K562 (cell line): ENCODE data around the gene DNAJC18. TPM values are rescaled to one million over a fixed set of nuclear protein-coding genes. Genes with fewer than 3 reads are reported as not detected.
A peak's percentile ranks its signal among the peaks of the same experiment; 100 is the strongest.

Source experiments
- ATAC-seq: fragments of 200-7000 bp; cut with Tn5 transposase; 3 replicates; pipeline ENCODE4 v1.9.1; 2020; ENCODE audit warnings: moderate library complexity
- BruUV-seq: library from RNA; stranded (reverse); fragments of 400-500 nt; replicated peaks from 2 replicates; lab custom pipeline; 2021; lab: Mats Ljungman, UMichigan
- CTCF ChIA-PET: fragments of 300-600 bp; formaldehyde crosslinking; extraction: SDS; loops from one replicate; lab custom pipeline; 2021; ENCODE audit warnings: low intra/inter-chr PET ratio; lab: Yijun Ruan, JAX
- POLR2A ChIA-PET: fragments of 300-600, 350-650 bp; sonication (Branson Sonifier 250); formaldehyde crosslinking; extraction: SDS; loops from one replicate; lab custom pipeline; 2021; ENCODE audit warnings: antibody characterized with exemption, inconsistent platforms; lab: Yijun Ruan, JAX
- DNase-seq, 4 experiments: peaks; one replicate each; pipeline versions ENCODE4 v3.0.0 to v3.0.0-alpha.2; 2011 to 2018; ENCODE audit warnings: low spot score in 3 of 4, mixed read lengths in 3 of 4; ENCODE audit errors: extremely low read depth in 1 of 4
- FAIRE-seq: peaks from 2 replicates; lab custom pipeline; 2011; peaks lifted over from hg19 to GRCh38; lab: Jason Lieb, UNC
- H2AFZ ChIP-seq: 2 replicates; pipeline ENCODE4 v1.6.0; 2011; ENCODE audit warnings: low read depth, low read length, control low read depth, inconsistent platforms
- H3K27ac ChIP-seq: fragments of 200-600 bp; 3 replicates; pipeline ENCODE4 v1.8.0; 2011; ENCODE audit warnings: low read depth, mild to moderate bottlenecking, control low read depth, inconsistent platforms, low read length, moderate library complexity, mixed read lengths; ENCODE audit errors: extremely low read depth
- H3K27me3 ChIP-seq, 2 experiments: fragments of 300-600 bp in 1 of 2; 2 replicates in 1 of 2; 3 replicates in 1 of 2; pipeline versions ENCODE4 v1.6.0 to v1.8.0; 2011; ENCODE audit warnings: inconsistent platforms in 2 of 2, low read length in 2 of 2, mild to moderate bottlenecking in 1 of 2, mixed read lengths in 1 of 2, moderate library complexity in 1 of 2; ENCODE audit not compliant: control insufficient read depth in 2 of 2, insufficient read depth in 2 of 2
- H3K36me3 ChIP-seq: fragments of 300-600 bp; 3 replicates; pipeline ENCODE4 v1.8.0; 2011; ENCODE audit warnings: mild to moderate bottlenecking, low read length, inconsistent platforms; ENCODE audit not compliant: control insufficient read depth, insufficient read depth
- H3K4me1 ChIP-seq, 2 experiments: fragments of 200-600 bp in 1 of 2; replicated peaks in 1 of 2; 2 replicates in 1 of 2; 3 replicates in 1 of 2; pipeline versions ENCODE4 v1.5.1 to v1.8.0; 2011; ENCODE audit warnings: inconsistent platforms in 2 of 2, low read length in 2 of 2, mild to moderate bottlenecking in 1 of 2, mixed read lengths in 1 of 2, moderate library complexity in 1 of 2; ENCODE audit not compliant: control insufficient read depth in 2 of 2, insufficient read depth in 2 of 2
- H3K4me2 ChIP-seq: 2 replicates; pipeline ENCODE4 v1.6.1; 2011; ENCODE audit warnings: low read length, control low read depth, inconsistent platforms, mixed read lengths; ENCODE audit not compliant: insufficient read depth
- H3K4me3 ChIP-seq: fragments of 200-600 bp; sonication (generic), shearing (Covaris generic); 2 replicates; pipeline ENCODE4 v1.5.1; 2016; ENCODE audit warnings: control low read depth, inconsistent platforms
- H3K79me2 ChIP-seq: fragments of 200-600 bp; 3 replicates; pipeline ENCODE4 v1.8.0; 2011; ENCODE audit warnings: low read length, inconsistent platforms; ENCODE audit not compliant: control insufficient read depth, insufficient read depth
- H3K9ac ChIP-seq, 2 experiments: 2 replicates each; pipeline versions ENCODE4 v1.6.0 to v1.6.1; 2011; ENCODE audit warnings: low read depth in 2 of 2, low read length in 2 of 2, control low read depth in 1 of 2, inconsistent platforms in 1 of 2, mild to moderate bottlenecking in 1 of 2, mixed read lengths in 1 of 2; ENCODE audit not compliant: insufficient read depth in 1 of 2
- H3K9me1 ChIP-seq: one replicate; pipeline ENCODE4 v1.6.0; 2011; ENCODE audit warnings: inconsistent platforms, mild to moderate bottlenecking, low read length, moderate library complexity; ENCODE audit not compliant: control insufficient read depth, insufficient read depth
- H3K9me3 ChIP-seq: replicated peaks from 2 replicates; pipeline ENCODE4 v1.5.1; 2011; ENCODE audit warnings: low read depth, low read length, inconsistent platforms; ENCODE audit not compliant: control insufficient read depth, insufficient read depth
- H4K20me1 ChIP-seq: replicated peaks from 2 replicates; pipeline ENCODE4 v1.6.1; 2011; ENCODE audit warnings: low read length, inconsistent platforms, mixed read lengths; ENCODE audit not compliant: control insufficient read depth, insufficient read depth
- CHAMP1 ChIP-seq: fragments of 450-650 bp; IDR thresholded peaks from 2 replicates; pipeline ENCODE4 v1.6.1; 2016; ENCODE audit warnings: mild to moderate bottlenecking
- HMGN3 ChIP-seq: IDR thresholded peaks from 2 replicates; pipeline ENCODE4 v1.6.1; 2011; ENCODE audit warnings: borderline replicate concordance, low read depth, mild to moderate bottlenecking, mixed read lengths, low read length; ENCODE audit not compliant: insufficient read length; ENCODE audit errors: extremely low read depth
- NEUROD1 ChIP-seq: fragments of 150-350 bp; IDR thresholded peaks from 2 replicates; pipeline ENCODE4 v1.6.1; 2014; ENCODE audit warnings: borderline replicate concordance, low read length, low read depth; ENCODE audit not compliant: partially characterized antibody
- RBBP5 ChIP-seq: fragments of 200-600 bp; sonication (generic); IDR thresholded peaks from 2 replicates; pipeline ENCODE4 v1.6.1; 2012; ENCODE audit warnings: borderline replicate concordance, mild to moderate bottlenecking, low read length, control low read depth, inconsistent platforms; ENCODE audit not compliant: insufficient read depth, poor library complexity, severe bottlenecking
- ZBTB11 ChIP-seq, 3 experiments: fragments of 200-800 bp in 1 of 3; fragments of 250-450 bp in 1 of 3; fragments of 450-650 bp in 1 of 3; sonication (Bioruptor Pico) in 1 of 3; sonication (Bioruptor generic) in 1 of 3; formaldehyde crosslinking in 1 of 3; IDR thresholded peaks; 2 replicates each; pipeline versions ENCODE4 v1.6.1 to v1.8.0; 2016 to 2022; ENCODE audit warnings: mild to moderate bottlenecking in 2 of 3, missing genetic modification characterization in 2 of 3, missing compliant biosample characterization in 1 of 3, moderate library complexity in 1 of 3
- ZNF57 ChIP-seq: fragments of 450-650 bp; formaldehyde crosslinking; IDR thresholded peaks from 2 replicates; pipeline ENCODE4 v1.4.0; 2020; ENCODE audit warnings: mild to moderate bottlenecking, moderate library complexity
- WGBS: fragments of 100-300 bp; shearing (Covaris generic); methylation state at CpG from one replicate; pipeline ENCODE4 v1.1.6; 2016; ENCODE audit warnings: low coverage, mixed read lengths; ENCODE audit not compliant: insufficient coverage; ENCODE audit errors: missing lambda C conversion rate; 5-methylcytosine and 5-hydroxymethylcytosine counted together
- in situ Hi-C: fragments of 300-500 bp; cut with MboI; formaldehyde crosslinking; loops from 4 replicates; pipeline ENCODE4 v1.15.0; 2018; ENCODE audit warnings: inconsistent platforms, mixed read lengths
- intact Hi-C: fragments of 100-400 bp; cut with micrococcal nuclease; formaldehyde crosslinking; loops from 2 replicates; pipeline ENCODE4 v1.14.2; 2022
- polyA plus RNA-seq, 8 experiments: library from polyadenylated mRNA; depleted of rRNA in 4 of 8; stranded (reverse) in 5 of 8; unstranded in 3 of 8; fragments of >200 nt; fragmentation: Nextera tagmentation in 2 of 8; fragmentation: Illumina TruSeq in 1 of 8; extraction: Ambion mirVana in 2 of 8; extraction: Trizol in 1 of 8; gene quantifications; 2 replicates each; pipeline versions ENCODE4 v1.2.1 to v1.2.3, GENCODE V29; 2011 to 2014; ENCODE audit warnings: inconsistent platforms in 1 of 8, missing spikeins in 1 of 8
- total RNA-seq, 7 experiments: library from RNA; depleted of rRNA in 6 of 7; stranded (reverse); fragments of >200 nt in 6 of 7; fragmentation: Illumina TruSeq in 2 of 7; extraction: Trizol in 2 of 7; gene quantifications; 2 replicates each; pipeline versions ENCODE4 v1.2.1 to v1.2.3, GENCODE V29; 2011 to 2021; ENCODE audit warnings: low replicate concordance in 1 of 7
- TF ChIP-seq, protein P1 (sequence below): sonication (generic); formaldehyde crosslinking; IDR thresholded peaks from 2 replicates; pipeline ENCODE4 v1.9.0; 2022; ENCODE audit warnings: mild to moderate bottlenecking, missing genetic modification reagents

Gene DNAJC18
- total and polyA plus RNA-seq, 9 of the 15 experiments (the other 6 are each of a cell fraction or from before 2014, with no cell fraction given), result 1.5 to 13.3 (median 7.5) TPM

DNA sequence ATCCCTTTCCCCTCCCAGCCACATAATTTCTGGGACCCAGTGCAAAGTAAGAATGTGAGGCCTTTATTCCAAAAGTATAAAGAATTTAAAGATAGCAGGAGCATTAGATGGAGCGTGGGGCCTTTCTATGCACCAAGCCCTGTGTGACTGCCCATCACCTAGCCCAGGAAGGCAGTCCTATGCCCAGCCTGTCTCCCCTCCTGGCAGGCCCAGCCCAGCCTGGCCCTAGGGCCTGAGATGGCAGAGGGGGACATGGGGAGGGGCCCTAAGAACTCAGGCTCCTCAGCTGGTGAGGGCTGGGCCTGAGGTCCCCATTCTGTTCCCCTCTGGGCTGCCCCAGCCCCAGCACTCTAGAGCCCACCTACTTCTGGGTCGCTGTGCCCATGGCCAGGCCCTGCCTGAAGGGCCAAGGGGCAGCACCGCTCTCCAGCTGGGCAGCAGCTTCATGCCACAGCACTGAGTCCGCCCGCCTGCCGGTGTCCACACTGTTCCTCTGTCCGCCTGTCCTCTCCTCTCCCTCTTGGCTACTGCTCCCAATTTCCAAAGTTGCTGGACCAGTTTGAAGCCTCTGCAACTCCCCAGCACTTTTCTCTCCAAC lies 55.2 kb downstream of the DNAJC18 start:
- ChIA-PET CTCF (interaction anchor here (0.9 kb wide), 1 partner anchor 121 kb away, joined by 3 read pairs; no protein-coding TSS in a partner anchor), POLR2A (interaction anchor here (0.6 to 1.2 kb wide), 5 partner anchors 15 to 205 kb away, joined by 3 to 5 read pairs (median 3); no protein-coding TSS in a partner anchor)
- H3K27ac ChIP-seq, result no peak overlapping the region
- H4K20me1 ChIP-seq, result no peaks in the 10 kb centered on the region
- peak overlapping the region; percentile 78 for H2AFZ ChIP-seq
- intact Hi-C loops, result loop anchor here (2.0 kb wide), 1 partner anchor 19 kb away; no protein-coding TSS in a partner anchor
- H3K27me3 ChIP-seq, result no peaks in the 10 kb centered on the region
- DNase-seq (no peak), ATAC-seq (no peak), FAIRE-seq (no peak)
- H3K36me3 ChIP-seq, result no peaks in the 10 kb centered on the region
- peaks cover 26 to 63% of the 10 kb centered on the region in 2 experiments; a peak in 4 of 5 replicates for H3K4me1 ChIP-seq
- H3K9ac ChIP-seq, result peak overlapping the region; percentile 51 to 91; a peak in 3 of 4 replicates
- in situ Hi-C loops, result no loop called here
- TF ChIP-seq ZNF57 (no peak), ZBTB11 (CRISPR knock-in tag; IDR thresholded peaks at IDR 0.05) (0 out of 6 replicates have a peak, but pooled peaks of 1 of the 3 experiments have one; percentile 25), RBBP5 (peak; percentile 2), HMGN3 (peak; percentile 28), CHAMP1 (no peak), NEUROD1 (no peak)
- TF ChIP-seq, protein P1, sequence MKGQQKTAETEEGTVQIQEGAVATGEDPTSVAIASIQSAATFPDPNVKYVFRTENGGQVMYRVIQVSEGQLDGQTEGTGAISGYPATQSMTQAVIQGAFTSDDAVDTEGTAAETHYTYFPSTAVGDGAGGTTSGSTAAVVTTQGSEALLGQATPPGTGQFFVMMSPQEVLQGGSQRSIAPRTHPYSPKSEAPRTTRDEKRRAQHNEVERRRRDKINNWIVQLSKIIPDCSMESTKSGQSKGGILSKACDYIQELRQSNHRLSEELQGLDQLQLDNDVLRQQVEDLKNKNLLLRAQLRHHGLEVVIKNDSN, result 0 out of 2 replicates have a peak, but pooled peaks have one; percentile 19
- H3K79me2 ChIP-seq, result no peaks in the 10 kb centered on the region
- H3K4me2 ChIP-seq, result peak overlapping the region; percentile 63
- H3K4me3 ChIP-seq, result no peak overlapping the region
- 76% methylated on average over 7 of the region's 7 CpGs for WGBS
- H3K9me3 ChIP-seq, result no peaks in the 10 kb centered on the region; the same call in 1 of the 2 replicates
- BruUV-seq, result no TSS peak
- H3K9me1 ChIP-seq, result no peaks in the 10 kb centered on the region
